K562 (cell line): Measurements from ENCODE around the gene STK17A. TPM values are rescaled to one million over a fixed set of nuclear protein-coding genes. Genes with fewer than 3 reads are reported as not detected.

Experiments
- BCLAF1 ChIP-seq, 2 experiments: fragments of 450-650 bp in 1 of 2; IDR thresholded peaks; 2 replicates each; pipeline ENCODE4 v1.6.1; 2011 to 2017; ENCODE audit warnings: low read depth in 2 of 2, antibody characterized with exemption in 1 of 2, borderline replicate concordance in 1 of 2, low read length in 1 of 2, mild to moderate bottlenecking in 1 of 2, mixed read lengths in 1 of 2; ENCODE audit not compliant: control insufficient read depth in 1 of 2
- BHLHE40 ChIP-seq: IDR thresholded peaks from 2 replicates; pipeline ENCODE4 v1.6.1; 2011; ENCODE audit warnings: low read length, improper control_type of control experiment
- E4F1 ChIP-seq: fragments of 250-450 bp; sonication (Bioruptor Pico); IDR thresholded peaks from 2 replicates; pipeline ENCODE4 v1.5.0; 2021; ENCODE audit warnings: mild to moderate bottlenecking, borderline replicate concordance
- GATA2 ChIP-seq: sonication (generic); formaldehyde crosslinking; IDR thresholded peaks from 2 replicates; pipeline ENCODE4 v1.4.0; 2020; ENCODE audit warnings: mild to moderate bottlenecking, missing genetic modification reagents
- ID3 ChIP-seq, 2 experiments: fragments of 250-450 bp in 1 of 2; fragments of 450-650 bp in 1 of 2; sonication (Bioruptor Pico) in 1 of 2; IDR thresholded peaks; 2 replicates each; pipeline versions ENCODE4 v1.6.1 to v1.8.0; 2016 to 2021; ENCODE audit warnings: mild to moderate bottlenecking in 2 of 2, moderate library complexity in 2 of 2, missing compliant biosample characterization in 1 of 2, missing genetic modification characterization in 1 of 2
- IRF9 ChIP-seq: fragments of 450-650 bp; IDR thresholded peaks from 2 replicates; pipeline ENCODE4 v1.6.1; 2016; ENCODE audit warnings: missing biosample characterization, missing genetic modification characterization
- KAT2B ChIP-seq: IDR thresholded peaks from one replicate; pipeline ENCODE4 v1.6.1; 2012; ENCODE audit warnings: low read depth, mild to moderate bottlenecking, control low read depth, inconsistent platforms, low read length, moderate library complexity
- MAFF ChIP-seq: IDR thresholded peaks from 2 replicates; pipeline ENCODE4 v1.6.1; 2012; ENCODE audit warnings: low read length, improper control_type of control experiment
- MCM5 ChIP-seq: fragments of 450-650 bp; IDR thresholded peaks from 2 replicates; pipeline ENCODE4 v1.6.1; 2016; ENCODE audit warnings: low read depth
- SIN3A ChIP-seq, 2 experiments: fragments of 150-350 bp in 1 of 2; IDR thresholded peaks; 2 replicates each; pipeline ENCODE4 v1.6.1; 2011 to 2016; ENCODE audit warnings: borderline replicate concordance in 2 of 2, low read depth in 2 of 2, low read length in 2 of 2, mild to moderate bottlenecking in 2 of 2, moderate library complexity in 2 of 2; ENCODE audit not compliant: control insufficient read depth in 1 of 2
- SRF ChIP-seq, 2 experiments: fragments of 250-450, 450-650 bp in 1 of 2; sonication (Bioruptor Pico) in 1 of 2; sonication (generic) in 1 of 2; formaldehyde crosslinking; IDR thresholded peaks; 2 replicates each; pipeline versions ENCODE4 v1.5.0 to v1.5.1; 2020 to 2022; ENCODE audit warnings: mild to moderate bottlenecking in 1 of 2, missing genetic modification reagents in 1 of 2
- TCF7L2 ChIP-seq: fragments of 150-350 bp; IDR thresholded peaks from 2 replicates; pipeline ENCODE4 v1.6.1; 2016; ENCODE audit warnings: low read depth, mild to moderate bottlenecking, low read length, moderate library complexity
- ZBTB17 ChIP-seq: fragments of 450-650 bp; formaldehyde crosslinking; IDR thresholded peaks from 2 replicates; pipeline ENCODE4 v1.4.0; 2020; ENCODE audit warnings: mild to moderate bottlenecking
- ZNF146 ChIP-seq: IDR thresholded peaks from one replicate; pipeline ENCODE4 v1.6.1; 2018; ENCODE audit warnings: missing compliant biosample characterization; ENCODE audit not compliant: unreplicated experiment
- ZNF778 ChIP-seq: fragments of 450-650 bp; formaldehyde crosslinking; IDR thresholded peaks from 2 replicates; pipeline ENCODE4 v1.4.0; 2020; ENCODE audit warnings: mild to moderate bottlenecking, moderate library complexity
- polyA plus RNA-seq, 8 experiments: library from polyadenylated mRNA; depleted of rRNA in 4 of 8; stranded (reverse) in 5 of 8; unstranded in 3 of 8; fragments of >200 nt; fragmentation: Nextera tagmentation in 2 of 8; fragmentation: Illumina TruSeq in 1 of 8; extraction: Ambion mirVana in 2 of 8; extraction: Trizol in 1 of 8; gene quantifications; 2 replicates each; pipeline versions ENCODE4 v1.2.1 to v1.2.3, GENCODE V29; 2011 to 2014; ENCODE audit warnings: inconsistent platforms in 1 of 8, missing spikeins in 1 of 8
- total RNA-seq, 7 experiments: library from RNA; depleted of rRNA in 6 of 7; stranded (reverse); fragments of >200 nt in 6 of 7; fragmentation: Illumina TruSeq in 2 of 7; extraction: Trizol in 2 of 7; gene quantifications; 2 replicates each; pipeline versions ENCODE4 v1.2.1 to v1.2.3, GENCODE V29; 2011 to 2021; ENCODE audit warnings: low replicate concordance in 1 of 7
- TF ChIP-seq, protein P1 (sequence below): fragments of 450-650 bp; formaldehyde crosslinking; IDR thresholded peaks from 2 replicates; pipeline ENCODE4 v1.4.0; 2020; ENCODE audit warnings: mild to moderate bottlenecking, moderate library complexity

STK17A gene
- total and polyA plus RNA-seq, 9 of the 15 experiments (the other 6 are each of a cell fraction or from before 2014, with no cell fraction given) = 3.4 to 16.3 (median 13.2) TPM

DNA sequence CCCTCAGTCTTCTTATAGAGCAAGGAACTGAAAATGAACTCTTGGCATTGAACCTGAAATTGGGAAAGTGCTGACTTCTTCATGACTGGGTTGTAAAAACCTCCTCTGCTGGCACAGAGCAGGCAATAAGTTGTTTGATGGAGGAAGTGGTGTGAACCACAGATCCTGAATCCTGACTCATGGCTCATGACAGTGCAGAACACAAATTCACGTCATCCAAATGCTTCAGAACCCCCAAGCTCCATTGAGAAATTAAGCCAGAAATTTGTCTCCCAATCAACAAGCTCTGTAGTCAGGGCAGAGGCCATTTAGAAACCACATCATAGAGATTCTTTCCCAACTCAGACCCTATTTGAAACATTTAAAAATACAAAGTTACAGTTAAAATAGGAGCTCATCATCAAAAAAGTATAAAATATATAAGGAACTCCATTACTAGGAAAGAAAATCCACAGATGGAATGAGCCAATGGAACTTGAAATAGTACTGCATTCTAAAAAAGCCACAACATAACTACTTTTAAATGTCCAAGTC is 10.3 kb upstream of the STK17A start (continued):
- TF ChIP-seq GATA2 = no peak
- no peak for TF ChIP-seq TCF7L2
- no peak for TF ChIP-seq IRF9 (tag)
- TF ChIP-seq MAFF = peak; percentile 90
- TF ChIP-seq ZNF146 (CRISPR knock-in tag) = no peak
- no peak for TF ChIP-seq BHLHE40
- TF ChIP-seq ZBTB17 (CRISPR knock-in tag) = no peak
- no peak for TF ChIP-seq E4F1 (CRISPR knock-in tag)
- no peak for TF ChIP-seq ID3 (CRISPR knock-in tag; IDR thresholded peaks at IDR 0.05)
- TF ChIP-seq ID3 (tag; IDR thresholded peaks at IDR 0.05) = no peak
- no peak for TF ChIP-seq MCM5
- TF ChIP-seq SIN3A (IDR thresholded peaks at IDR 0.05; ENCODE audit: borderline replicate concordance in 2 of 2, control insufficient read depth in 1 of 2, low read depth in 2 of 2, low read length in 2 of 2) = no peak
- TF ChIP-seq SRF (CRISPR knock-in tag; IDR thresholded peaks at IDR 0.05) = no peak
- TF ChIP-seq ZNF778 (CRISPR knock-in tag) = no peak
- no peak for TF ChIP-seq KAT2B
- TF ChIP-seq BCLAF1 (IDR thresholded peaks at IDR 0.05; ENCODE audit: borderline replicate concordance in 1 of 2, control insufficient read depth in 1 of 2, low read depth in 2 of 2, low read length in 1 of 2) = no peak
- TF ChIP-seq, protein P1, sequence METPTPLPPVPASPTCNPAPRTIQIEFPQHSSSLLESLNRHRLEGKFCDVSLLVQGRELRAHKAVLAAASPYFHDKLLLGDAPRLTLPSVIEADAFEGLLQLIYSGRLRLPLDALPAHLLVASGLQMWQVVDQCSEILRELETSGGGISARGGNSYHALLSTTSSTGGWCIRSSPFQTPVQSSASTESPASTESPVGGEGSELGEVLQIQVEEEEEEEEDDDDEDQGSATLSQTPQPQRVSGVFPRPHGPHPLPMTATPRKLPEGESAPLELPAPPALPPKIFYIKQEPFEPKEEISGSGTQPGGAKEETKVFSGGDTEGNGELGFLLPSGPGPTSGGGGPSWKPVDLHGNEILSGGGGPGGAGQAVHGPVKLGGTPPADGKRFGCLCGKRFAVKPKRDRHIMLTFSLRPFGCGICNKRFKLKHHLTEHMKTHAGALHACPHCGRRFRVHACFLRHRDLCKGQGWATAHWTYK = no peak
